Superior temporal gyrus (tissue), 1 donor: ENCODE data around the gene R3HDM2.

ENCODE experiments used
- DNase-seq: peaks from one replicate; pipeline ENCODE4 v3.0.0-alpha.2; 2016; ENCODE audit errors: extremely low spot score

The R3HDM2 gene

GRCh38 chr12:57241402-57242310, 189.2 kb downstream of the R3HDM2 start:
- DNase-seq, result no peak

- DNase-seq, result no peak
These were observed 189.9 kb downstream of the R3HDM2 start for GRCh38 chr12:57240926-57241401.

- peak; percentile 69 for DNase-seq
These were observed 190.5 kb downstream of the R3HDM2 start for GRCh38 chr12:57240066-57240921.

- DNase-seq, result no peak
These were observed 191.2 kb downstream of the R3HDM2 start for GRCh38 chr12:57239587-57240065.

GRCh38 chr12:57238854-57239554, 191.8 kb downstream of the R3HDM2 start:
- DNase-seq, result peak; percentile 92

GRCh38 chr12:57237932-57238853, 192.7 kb downstream of the R3HDM2 start:
- no peak for DNase-seq

- no peak for DNase-seq
These were observed 193.3 kb downstream of the R3HDM2 start for GRCh38 chr12:57237596-57237931.

- DNase-seq, result no peak
These were observed 193.8 kb downstream of the R3HDM2 start for GRCh38 chr12:57236925-57237595.

- no peak for DNase-seq
These were observed 194.5 kb downstream of the R3HDM2 start for GRCh38 chr12:57236201-57236924.

GRCh38 chr12:57235728-57236131, 195.1 kb downstream of the R3HDM2 start:
- no peak for DNase-seq

GRCh38 chr12:57235017-57235727, 195.7 kb downstream of the R3HDM2 start:
- DNase-seq, result no peak

GRCh38 chr12:57234571-57235016, 196.2 kb downstream of the R3HDM2 start:
- DNase-seq, result no peak

GRCh38 chr12:57234233-57234570, 196.6 kb downstream of the R3HDM2 start:
- no peak for DNase-seq

- no peak for DNase-seq
These were observed 197.2 kb downstream of the R3HDM2 start for GRCh38 chr12:57233357-57234232.

- no peak for DNase-seq
These were observed 198.6 kb downstream of the R3HDM2 start for GRCh38 chr12:57232156-57232756.

GRCh38 chr12:57231276-57232021, 199.4 kb downstream of the R3HDM2 start:
- DNase-seq, result no peak
